DMS153 treated with DMSO at 0.1 percent for 48 hours (cell line): ENCODE data around the gene CNPY2.
"Not testable (repeated sequence)": the region's sequence is repeated elsewhere in the genome, so short reads cannot be mapped to it uniquely, and the experiment has no call there.

ENCODE experiments used
- DNase-seq: peaks from one replicate; lab custom pipeline; 2025; ENCODE audit not compliant: unreplicated experiment; lab: John Stamatoyannopoulos, UW

CNPY2 gene

DNA sequence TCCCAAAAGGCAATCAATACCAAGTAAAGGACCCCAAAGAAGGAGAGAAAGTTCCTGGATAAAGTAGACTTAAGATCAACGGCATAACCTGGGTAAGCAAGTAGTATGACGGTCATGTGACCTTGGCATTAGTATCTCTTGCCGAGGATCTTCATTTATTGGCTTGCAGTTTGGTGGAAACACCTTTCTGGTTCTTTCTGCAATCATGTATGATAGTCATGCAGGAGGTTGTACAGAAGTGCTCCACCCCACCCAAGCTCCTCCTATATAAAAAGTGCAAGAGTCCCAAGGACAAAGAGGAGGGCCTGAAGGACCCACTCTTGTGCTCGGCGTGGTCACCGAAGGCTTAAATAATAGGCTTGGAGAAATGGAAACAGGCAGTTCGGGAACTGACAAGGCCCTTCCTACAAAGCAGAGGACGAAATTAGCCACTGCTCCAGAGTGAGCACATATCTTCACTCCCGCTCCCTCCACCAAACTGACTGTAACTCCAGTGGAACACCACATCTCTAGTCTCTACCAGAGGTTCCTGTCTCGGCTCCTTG lies 16.4 kb downstream of the CNPY2 start:
- no peak for DNase-seq

DNA sequence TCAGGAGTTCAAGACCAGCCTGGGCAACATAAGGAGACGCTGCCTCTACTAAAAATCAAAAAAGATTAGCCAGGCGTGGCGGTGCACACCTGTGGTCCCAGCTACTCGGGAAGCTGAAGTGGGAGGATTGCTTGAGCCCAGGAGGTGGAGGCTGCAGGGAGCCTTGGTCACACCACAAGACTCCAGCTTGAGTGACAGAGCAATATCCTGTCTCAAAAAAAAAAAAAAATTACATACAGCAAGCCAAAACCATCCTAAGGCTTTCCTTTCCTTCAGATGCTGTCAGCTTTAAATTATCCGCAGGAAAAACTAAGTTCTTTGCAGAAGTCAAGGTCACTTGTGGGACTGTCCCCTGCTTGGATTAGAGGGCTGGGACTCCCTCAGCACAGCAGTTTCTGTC lies 17.0 kb downstream of the CNPY2 start:
- no peak for DNase-seq

DNA sequence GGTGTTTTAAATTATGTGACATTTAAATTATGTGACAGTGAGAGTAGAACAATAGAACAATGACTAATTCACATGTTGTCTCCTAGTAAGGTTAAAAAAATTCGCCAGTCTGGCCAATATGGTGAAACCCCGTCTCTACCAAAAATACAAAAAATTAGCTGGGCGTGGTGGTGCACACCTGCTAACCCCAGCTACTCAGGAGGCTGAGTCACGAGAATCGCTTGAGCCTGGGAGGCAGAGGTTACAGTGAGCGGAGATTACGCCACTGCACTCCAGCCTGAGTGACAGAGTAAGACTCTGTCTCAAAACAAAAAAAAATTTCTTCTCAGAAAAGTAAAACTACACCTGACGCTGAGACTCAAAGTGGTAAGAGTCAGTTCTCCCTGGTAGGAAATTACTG lies 18.4 kb downstream of the CNPY2 start:
- DNase-seq: no peak

DNA sequence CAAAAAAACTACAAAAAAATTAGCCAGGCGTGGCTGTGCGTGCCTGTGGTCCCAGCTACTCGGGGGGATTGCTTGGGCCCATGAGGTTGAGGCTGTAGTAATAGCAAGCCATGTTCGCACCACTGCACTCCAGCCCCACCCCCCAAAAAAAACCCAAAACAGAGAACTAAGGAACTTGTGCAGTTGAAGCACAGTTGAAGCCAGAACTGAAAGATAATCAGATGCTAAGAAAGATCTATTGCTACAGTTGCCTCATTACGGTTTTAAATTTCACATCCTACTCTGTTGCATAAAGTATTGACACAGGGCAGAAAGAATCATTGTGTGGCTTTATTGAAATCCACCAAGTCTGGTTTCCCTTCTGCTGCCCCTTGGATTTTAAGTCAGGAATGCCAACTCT lies 19.5 kb downstream of the CNPY2 start:
- DNase-seq: no peak

DNA sequence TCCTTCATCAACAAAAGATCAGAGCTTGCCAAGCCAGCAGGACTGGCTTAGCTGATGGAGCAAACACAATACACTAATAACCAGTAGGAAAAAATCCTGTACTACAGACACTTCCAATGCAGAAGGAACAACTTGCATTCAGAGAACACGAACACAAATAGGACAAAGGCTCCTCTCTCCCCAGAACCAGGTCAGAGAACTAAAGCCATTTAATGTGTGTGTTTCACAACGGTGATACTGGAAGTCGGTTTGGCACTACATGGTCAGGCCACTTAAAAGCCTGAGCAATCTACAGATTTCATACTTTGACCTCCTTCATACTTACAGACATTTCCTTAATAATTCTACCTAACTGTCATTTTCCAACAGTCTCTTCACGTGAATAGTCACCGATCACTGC lies 22.0 kb downstream of the CNPY2 start:
- DNase-seq: no peak

DNA sequence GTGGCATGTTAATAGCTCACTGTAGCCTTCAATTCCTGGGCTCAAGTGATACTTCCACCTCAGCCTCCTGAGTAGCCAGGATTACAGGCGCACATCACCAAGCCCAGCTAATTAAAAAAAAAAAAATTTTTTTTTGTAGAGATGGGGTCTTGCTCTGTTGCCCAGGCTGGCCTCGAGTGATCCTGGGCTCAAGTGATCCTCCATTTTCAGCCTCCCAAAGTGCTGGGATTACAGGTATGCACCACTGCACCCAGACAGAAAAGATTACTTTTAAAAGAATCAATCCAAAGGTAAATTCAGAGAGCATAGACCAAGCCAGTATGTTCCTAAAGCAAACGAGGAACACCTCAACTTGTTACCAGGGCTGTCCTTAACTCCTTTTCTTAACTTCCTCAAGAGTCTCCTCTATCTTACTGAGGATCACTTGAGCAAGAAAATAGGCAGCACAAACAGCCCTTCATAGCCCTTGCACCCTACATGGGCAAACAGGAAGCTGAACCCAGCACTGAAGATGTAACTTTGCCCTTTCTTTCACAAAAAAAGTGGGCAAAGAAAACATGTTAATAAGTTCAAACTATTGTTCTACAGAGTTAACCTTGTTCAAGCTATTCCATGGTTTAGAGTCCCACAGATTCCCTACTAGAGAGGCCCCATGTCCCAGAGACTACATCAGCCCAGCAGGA lies 26.9 kb downstream of the CNPY2 start:
- no peak for DNase-seq

DNA sequence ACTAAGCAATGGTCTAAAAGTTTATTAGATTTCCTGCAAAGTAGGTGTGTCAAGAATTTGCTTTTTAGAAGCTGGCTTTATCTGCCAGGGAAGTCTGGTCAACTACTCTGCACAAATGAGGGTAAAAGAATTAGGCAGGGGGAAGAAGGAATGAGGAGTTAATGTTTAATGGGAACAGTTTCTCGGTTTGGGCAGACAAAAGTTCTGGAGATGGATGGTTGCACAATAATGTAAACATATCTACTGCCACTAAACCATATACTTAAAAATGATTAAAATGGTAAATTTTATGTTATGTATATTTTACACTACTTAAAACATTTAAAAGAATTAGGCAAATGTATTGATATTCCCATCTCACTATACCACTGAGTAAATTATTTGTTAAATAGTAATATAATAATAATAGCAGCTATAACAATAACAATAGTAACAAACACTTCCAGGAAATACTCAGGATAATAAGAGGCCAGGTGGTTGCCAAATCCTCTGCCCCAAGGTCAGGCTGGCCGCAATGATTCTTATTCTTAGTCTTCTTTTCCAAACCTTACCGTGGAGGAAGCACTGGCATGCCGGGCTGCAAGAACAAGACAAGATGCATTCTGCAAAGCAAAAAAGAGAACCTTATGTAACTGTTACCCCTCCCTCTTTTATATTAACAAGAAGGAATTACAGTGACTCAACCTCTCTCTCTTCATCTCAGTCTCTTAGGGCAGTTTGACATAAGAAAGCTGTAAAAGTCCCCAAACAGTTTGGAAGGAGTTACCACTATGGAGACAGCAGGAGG lies 29.6 kb downstream of the CNPY2 start:
- no peak for DNase-seq

DNA sequence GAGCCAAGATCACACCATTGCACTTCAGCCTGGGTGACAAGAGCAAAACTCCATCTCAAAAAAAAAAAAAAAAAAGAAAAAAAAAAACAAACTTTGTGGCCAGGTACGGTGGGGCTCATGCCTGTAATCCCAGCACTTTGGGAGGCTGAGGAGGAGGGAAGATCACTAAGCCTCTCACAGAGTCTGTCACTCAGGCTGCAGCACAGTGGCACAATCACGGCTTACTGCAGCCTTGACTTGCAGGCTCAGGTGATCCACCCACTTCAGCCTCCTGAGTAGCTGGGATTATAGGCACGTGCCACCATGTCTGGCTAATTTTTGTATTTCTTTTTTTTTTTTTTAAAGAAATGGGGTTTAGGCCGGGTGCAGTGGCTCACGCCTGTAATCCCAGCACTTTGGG lies 31.5 kb downstream of the CNPY2 start:
- DNase-seq: not testable (repeated sequence)

DNA sequence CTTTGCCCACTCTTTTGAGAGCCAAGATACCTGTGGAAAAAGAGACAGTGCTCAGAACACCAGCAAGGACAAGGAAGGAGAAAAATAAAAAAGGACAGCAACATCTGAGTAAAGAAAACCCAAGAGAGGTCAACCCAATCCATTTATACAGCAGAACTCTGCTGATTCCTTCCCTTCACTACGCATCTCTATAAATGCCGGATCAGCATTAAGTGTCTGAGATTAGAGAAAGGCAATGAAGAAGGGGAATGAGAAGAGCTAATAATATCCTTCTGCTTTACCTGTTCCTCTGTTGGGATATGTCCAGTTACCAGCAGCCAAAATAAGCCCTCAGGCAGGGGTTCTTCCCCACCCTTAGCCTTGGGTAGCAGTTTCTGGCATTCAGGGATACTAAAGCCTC lies 33.2 kb downstream of the CNPY2 start:
- DNase-seq: no peak

DNA sequence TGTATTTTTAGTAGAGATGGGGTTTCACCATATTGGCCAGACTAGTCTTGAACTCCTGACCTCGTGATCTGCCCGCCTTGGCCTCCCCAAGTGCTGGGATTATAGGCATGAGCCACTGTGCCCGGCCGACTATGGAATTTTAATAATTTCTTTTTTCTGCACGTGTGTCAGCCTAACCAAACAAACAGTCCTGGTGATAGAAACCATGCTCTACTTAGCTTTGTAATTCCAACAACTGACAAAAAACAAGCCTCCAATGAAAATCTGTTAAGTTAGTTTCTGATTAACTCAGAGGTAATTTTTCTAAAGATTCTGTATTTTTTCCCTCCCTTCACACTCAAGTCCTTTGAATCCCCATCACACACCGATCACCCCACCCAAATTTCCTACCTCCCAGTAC lies 33.8 kb downstream of the CNPY2 start:
- no peak for DNase-seq

DNA sequence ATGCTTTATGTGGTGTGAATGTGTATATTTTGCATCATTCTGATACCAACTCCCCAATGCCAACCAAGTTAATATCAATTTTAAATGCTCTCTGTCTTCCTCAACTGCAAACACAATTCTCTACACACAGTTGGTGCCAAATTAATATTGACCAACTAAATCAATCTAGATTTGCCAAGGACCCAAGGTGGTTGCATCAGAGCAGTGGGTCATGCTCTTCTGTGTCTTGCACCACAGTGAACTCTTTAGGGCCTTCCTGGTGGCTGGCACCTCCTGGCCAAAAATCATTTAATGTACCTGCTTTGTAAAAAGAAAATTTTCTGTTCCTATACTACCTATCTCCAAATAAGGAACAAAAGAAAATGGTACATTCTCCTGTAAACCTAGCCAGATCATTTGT lies 34.9 kb downstream of the CNPY2 start:
- no peak for DNase-seq

DNA sequence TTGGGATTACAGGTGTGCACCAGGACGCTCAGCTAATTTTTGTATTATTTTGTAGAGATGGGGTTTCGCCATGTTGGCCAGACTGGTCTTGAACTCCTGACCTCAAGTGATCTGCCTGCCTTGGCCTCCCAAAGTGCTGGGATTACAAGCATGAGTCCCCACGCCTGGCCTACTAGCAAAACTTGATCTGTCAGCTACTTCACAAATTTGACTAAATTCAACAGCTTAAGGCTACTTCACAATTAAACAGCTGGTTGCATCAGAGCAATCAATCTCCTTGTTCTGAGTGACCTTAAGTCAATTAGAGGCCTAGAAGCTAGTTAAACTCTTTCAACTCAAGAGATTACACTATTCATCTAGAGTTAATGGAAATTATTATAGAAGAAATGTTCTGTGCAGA lies 36.9 kb downstream of the CNPY2 start:
- no peak for DNase-seq

DNA sequence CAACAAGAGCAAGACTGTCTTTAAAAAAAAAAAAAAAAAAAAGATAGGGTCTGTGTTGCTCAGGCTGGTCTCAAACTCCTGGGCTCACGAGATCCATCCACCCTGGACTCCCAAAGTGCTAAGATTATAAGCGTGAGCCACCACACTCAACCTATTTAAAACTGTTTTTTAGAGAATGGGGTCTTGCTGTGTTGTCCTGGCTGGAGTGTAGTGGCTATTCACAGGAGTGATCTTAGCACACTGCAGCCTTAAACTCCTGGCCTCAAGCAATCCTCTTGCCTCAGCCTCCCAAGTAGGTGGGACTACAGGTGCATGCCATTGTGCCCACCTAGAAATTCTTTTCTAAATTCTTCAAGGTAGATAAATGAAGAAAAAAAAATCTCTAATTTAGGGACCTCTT lies 41.5 kb downstream of the CNPY2 start:
- no peak for DNase-seq

DNA sequence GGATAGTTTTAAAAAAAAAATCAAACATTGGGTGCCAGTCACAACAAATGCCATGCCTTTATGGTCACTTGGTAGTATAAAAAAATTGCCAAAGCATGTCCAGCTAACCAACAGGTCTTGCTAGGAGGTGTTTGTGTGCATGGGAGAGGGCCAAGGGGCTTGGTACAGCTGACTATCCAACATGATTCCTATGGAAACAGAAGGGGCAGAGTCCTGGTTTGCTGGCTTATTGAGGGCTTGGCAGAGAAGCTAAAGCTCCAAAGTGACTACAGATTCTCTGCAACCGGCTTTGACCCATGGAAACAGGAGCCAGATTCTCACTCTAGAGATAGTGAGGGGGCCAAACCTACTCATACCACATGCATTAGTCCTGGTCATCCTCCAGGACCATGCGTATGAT lies 43.3 kb downstream of the CNPY2 start:
- DNase-seq: not testable (repeated sequence)

DNA sequence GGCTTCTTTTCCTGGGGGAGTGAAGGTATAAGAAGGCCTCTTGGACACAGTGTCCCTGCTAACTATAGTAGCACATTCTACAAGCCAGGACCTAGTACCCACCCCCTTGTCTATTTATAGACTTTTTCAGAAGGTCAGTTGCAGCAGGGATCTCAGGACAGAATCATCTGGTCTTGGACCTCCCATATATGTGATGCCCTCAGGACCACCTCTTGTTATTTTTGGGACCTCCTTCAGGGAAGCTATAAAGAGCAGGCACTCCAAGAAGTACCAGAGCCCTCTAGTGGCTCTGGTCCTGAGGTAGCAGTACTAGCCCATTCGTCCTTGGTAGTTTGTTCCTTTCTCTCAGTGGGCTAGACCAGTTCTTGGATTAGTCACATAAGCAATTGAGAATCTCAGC lies 44.8 kb downstream of the CNPY2 start:
- DNase-seq: no peak

DNA sequence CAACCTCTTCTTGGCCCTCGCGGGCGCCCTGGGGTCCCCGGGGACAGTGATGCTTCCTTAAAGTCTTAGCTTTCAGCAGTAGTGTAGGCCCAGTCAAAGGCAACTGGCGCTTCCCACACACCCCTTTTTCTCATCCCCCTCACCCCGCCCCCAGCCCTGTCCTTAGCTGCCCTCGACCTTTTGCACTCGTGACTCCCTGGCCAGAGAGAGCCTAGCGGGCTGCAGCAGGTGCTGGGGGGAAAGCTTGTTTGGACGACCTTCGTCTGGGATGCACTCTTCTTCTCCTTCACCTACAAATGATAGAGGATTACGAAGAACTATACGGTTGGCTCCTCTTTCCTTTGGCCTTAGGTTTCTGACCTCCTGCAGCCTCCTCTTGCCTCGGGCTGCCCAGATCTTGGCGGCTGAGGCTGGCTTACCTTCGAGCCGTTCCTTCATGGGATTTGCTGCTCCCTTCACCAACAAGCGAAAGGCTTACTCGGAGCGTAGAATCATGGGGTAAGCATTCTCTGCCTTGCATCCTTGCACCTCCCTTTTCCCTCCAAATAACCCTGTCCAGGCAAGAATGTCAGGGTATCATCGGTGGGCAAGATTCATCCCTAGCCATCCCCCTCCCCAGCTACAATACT lies 48.2 kb downstream of the CNPY2 start:
- DNase-seq: no peak

DNA sequence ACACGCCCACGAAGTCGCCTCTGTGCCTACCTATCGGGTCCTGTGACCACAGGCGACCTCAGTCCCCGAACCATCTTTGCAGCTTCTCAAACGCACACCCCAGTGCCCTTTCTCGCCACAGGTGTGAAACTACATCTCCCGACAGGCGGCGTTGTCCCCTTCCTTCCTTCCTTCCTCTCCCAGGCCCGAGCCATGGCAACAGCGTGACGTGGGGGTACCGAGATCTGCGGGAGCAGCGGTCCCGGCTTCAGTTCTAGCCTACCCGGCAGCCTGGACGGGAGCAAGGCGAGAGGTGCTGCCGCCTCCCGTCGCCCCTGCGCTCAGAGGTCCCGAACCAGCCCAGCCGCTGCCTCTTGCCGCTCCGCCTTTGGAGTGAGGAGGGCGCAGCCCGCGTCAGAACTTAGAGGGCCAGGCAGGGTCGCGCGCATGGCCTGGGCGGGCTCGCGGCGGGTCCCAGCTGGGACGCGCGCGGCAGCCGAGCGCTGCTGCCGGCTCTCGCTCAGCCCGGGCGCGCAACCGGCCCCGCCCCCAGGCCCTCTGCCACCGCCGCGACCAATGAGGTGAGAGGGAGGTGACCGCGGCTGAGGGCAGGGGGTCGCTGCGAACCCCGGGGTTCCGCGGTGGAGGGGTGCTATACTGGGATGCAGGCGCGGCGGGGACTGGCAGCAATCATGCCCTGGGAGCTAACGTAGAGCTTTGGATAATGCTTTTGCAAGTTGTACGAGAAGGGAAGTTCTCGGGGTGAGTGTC lies 48.9 kb downstream of the CNPY2 start, which contains the start of gene COQ10A:
COQ10A (plus strand) TSS at position 250 of the 750 bp plus-strand sequence; CDS start at position 427, 177 bp downstream.
- DNase-seq: peak; percentile 74

DNA sequence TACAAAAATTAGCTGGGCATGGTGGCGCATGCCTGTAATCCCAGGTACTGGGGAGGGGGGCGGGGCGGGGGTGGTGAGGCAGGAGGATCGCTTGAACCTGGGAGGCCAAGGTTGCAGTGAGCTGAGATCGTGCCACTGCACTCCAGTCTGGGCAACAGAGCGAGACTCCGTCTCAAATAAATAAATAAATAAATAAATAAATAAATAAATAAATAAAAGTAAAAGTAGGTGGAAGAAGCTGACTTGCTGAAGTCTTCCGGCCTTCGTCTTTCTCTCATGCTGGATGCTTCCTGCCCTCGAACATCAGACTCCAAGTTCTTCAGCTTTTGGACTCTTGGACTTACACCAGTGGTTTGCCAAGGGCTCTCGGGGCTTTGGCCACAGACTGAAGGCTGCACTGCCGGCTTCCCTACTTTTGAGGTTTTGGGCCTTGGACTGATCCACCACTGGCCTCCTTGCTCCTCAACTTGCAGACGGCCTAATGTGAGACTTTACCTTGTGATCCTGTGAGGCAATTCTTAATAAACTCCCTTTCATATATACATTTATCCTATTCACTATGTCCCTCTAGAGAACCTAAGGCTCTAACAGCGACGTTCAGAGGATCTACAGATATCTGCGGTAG lies 49.6 kb downstream of the CNPY2 start:
- not testable (repeated sequence) for DNase-seq

DNA sequence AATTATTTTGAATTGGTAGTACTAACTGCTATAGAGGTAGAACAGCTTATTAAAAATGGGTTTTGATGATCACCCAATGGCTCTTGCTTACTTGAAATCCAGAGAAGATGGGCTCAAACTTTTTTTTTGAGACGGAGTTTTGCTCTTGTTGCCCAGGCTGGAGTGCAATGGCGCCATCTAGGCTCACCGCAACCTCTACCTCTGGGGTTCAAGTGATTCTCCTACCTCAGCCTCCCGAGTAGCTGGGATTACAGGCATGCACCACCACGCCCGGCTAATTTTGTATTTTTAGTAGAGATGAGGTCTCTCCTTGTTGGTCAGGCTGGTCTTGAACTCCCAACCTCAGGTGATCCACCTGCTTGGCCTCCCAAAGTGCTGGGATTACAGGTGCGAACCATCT lies 52.8 kb downstream of the CNPY2 start:
- DNase-seq: not testable (repeated sequence)

DNA sequence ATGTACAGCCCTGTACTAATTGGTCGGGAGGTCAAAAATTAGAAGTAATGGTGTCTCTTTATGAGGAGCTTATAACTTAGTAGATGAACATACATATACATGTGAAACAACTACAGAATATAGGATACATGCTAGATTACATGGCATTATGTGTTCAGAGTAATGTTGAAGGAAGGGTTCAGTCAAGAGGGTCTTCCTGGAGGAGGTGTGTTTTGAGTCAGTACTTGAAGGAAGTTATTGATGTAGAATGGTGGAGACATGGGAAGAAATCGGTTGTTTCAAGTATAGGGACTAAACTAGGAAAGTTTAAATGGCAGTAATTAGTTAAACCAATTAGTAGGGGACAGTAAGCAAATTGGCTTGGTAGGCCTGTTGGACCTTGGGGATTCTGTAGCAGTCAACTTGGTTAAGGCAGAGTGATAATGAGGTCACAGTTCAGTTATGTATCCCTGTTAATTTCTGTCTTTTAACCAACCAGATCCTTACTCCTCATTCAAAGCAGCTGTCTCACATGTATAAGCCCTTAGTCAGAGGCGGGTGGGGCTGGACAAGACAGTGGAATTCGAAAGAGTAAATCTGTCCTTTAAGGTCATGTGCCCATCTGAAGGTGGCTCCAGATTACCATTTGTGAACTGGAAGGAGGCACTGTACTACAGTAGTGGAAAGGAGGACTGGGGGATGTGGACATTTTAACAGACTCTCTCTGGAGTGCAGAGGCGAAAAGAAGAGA lies 54.1 kb downstream of the CNPY2 start:
- DNase-seq: no peak
